ENCODE measurements around the gene CHRM5.

Gene CHRM5

GRCh38 chr15:33960549-33960935 lies 7.8 kb upstream of the CHRM5 start (continued):
- TF ChIP-seq TSHZ2 (CRISPR knock-in tag; IDR thresholded peaks at IDR 0.05) (no peak), TOX (CRISPR knock-in tag; IDR thresholded peaks at IDR 0.05; ENCODE audit: borderline replicate concordance) (no peak)

GRCh38 chr15:33963831-33964664 lies 4.2 kb upstream of the CHRM5 start:
- TF ChIP-seq ZNF70 (CRISPR knock-in tag; IDR thresholded peaks at IDR 0.05): no peak
- TF ChIP-seq CSDC2 (CRISPR knock-in tag; IDR thresholded peaks at IDR 0.05): no peak
- no peak for TF ChIP-seq ZFP3 (CRISPR knock-in tag; IDR thresholded peaks at IDR 0.05)
- TF ChIP-seq TCF4 (CRISPR knock-in tag; IDR thresholded peaks at IDR 0.05; ENCODE audit: borderline replicate concordance): no peak
- TF ChIP-seq ARNTL (CRISPR knock-in tag; IDR thresholded peaks at IDR 0.05; ENCODE audit: borderline replicate concordance, low read depth): no peak
- TF ChIP-seq CSRNP3 (CRISPR knock-in tag; IDR thresholded peaks at IDR 0.05): no peak
- TF ChIP-seq, protein P1, sequence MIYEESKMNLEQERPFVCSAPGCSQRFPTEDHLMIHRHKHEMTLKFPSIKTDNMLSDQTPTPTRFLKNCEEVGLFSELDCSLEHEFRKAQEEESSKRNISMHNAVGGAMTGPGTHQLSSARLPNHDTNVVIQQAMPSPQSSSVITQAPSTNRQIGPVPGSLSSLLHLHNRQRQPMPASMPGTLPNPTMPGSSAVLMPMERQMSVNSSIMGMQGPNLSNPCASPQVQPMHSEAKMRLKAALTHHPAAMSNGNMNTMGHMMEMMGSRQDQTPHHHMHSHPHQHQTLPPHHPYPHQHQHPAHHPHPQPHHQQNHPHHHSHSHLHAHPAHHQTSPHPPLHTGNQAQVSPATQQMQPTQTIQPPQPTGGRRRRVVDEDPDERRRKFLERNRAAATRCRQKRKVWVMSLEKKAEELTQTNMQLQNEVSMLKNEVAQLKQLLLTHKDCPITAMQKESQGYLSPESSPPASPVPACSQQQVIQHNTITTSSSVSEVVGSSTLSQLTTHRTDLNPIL (CRISPR knock-in tag; IDR thresholded peaks at IDR 0.05; ENCODE audit: low read depth): no peak
- no peak for TF ChIP-seq ZFP30 (CRISPR knock-in tag; IDR thresholded peaks at IDR 0.05)
- TF ChIP-seq POU6F1 (CRISPR knock-in tag; IDR thresholded peaks at IDR 0.05; ENCODE audit: borderline replicate concordance, low read depth): no peak
- no peak for TF ChIP-seq SNAI2 (CRISPR knock-in tag; IDR thresholded peaks at IDR 0.05)
- no peak for TF ChIP-seq ISL1 (CRISPR knock-in tag; IDR thresholded peaks at IDR 0.05)
- TF ChIP-seq GLIS3 (CRISPR knock-in tag; IDR thresholded peaks at IDR 0.05): no peak
- TF ChIP-seq ESRRG (CRISPR knock-in tag; IDR thresholded peaks at IDR 0.05): no peak
- TF ChIP-seq ZNF8 (CRISPR knock-in tag; IDR thresholded peaks at IDR 0.05): no peak
- no peak for TF ChIP-seq PPARA (CRISPR knock-in tag; IDR thresholded peaks at IDR 0.05; ENCODE audit: borderline replicate concordance)
- TF ChIP-seq ZC3H10 (CRISPR knock-in tag; IDR thresholded peaks at IDR 0.05): no peak
- TF ChIP-seq, protein P2, sequence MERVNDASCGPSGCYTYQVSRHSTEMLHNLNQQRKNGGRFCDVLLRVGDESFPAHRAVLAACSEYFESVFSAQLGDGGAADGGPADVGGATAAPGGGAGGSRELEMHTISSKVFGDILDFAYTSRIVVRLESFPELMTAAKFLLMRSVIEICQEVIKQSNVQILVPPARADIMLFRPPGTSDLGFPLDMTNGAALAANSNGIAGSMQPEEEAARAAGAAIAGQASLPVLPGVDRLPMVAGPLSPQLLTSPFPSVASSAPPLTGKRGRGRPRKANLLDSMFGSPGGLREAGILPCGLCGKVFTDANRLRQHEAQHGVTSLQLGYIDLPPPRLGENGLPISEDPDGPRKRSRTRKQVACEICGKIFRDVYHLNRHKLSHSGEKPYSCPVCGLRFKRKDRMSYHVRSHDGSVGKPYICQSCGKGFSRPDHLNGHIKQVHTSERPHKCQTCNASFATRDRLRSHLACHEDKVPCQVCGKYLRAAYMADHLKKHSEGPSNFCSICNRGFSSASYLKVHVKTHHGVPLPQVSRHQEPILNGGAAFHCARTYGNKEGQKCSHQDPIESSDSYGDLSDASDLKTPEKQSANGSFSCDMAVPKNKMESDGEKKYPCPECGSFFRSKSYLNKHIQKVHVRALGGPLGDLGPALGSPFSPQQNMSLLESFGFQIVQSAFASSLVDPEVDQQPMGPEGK (CRISPR knock-in tag; IDR thresholded peaks at IDR 0.05; ENCODE audit: borderline replicate concordance): no peak
- no peak for TF ChIP-seq OSR1 (CRISPR knock-in tag; IDR thresholded peaks at IDR 0.05)
- TF ChIP-seq ZNF565 (CRISPR knock-in tag; conservative IDR thresholded peaks at IDR 0.05; ENCODE audit: low read depth): no peak
- peak; percentile 88 for ATAC-seq

DNA sequence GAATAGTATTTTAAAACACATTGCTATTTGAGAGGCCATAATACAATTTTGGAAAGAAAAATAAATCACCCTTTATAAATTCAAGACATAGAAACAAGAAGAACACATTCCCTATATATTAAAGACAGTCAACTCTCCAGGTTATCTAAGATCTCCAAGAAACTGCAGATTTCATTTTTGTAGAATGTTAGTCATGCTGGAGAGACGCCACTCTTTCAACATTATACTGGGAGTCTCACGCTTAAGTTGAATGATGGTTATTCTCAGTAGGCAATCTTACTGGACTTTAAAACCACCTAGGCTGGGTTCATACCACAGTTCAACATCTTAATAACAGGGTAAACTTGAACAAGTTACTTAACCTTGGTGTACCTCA lies 3.6 kb upstream of the CHRM5 start:
- ATAC-seq: no peak; the same call in 2 of the 3 replicates

More for the DNA sequence above, 3.6 kb upstream of the CHRM5 start:
- TF ChIP-seq SNAI2 (CRISPR knock-in tag; IDR thresholded peaks at IDR 0.05) (no peak), ZFP3 (CRISPR knock-in tag; IDR thresholded peaks at IDR 0.05) (no peak), ISL1 (CRISPR knock-in tag; IDR thresholded peaks at IDR 0.05) (peak; percentile 65)
- TF ChIP-seq, protein P2 (CRISPR knock-in tag; IDR thresholded peaks at IDR 0.05; ENCODE audit: borderline replicate concordance): no peak

Data from SK-N-SH treated with all-trans-retinoic acid at 6 μM for 48 hours (cell line).